Endothelial cell of umbilical vein (primary cell): ENCODE data around the gene MS4A6E. TPM values are rescaled to one million over a fixed set of nuclear protein-coding genes. Genes with fewer than 3 reads are reported as not detected.

Experiments
- BruUV-seq: library from RNA; stranded (reverse); fragments of 400-500 nt; replicated peaks from 2 replicates; lab custom pipeline; 2021; lab: Mats Ljungman, UMichigan
- CTCF ChIA-PET: fragments of 300-600, 350-600 bp; sonication (Branson Sonifier 250); formaldehyde crosslinking; loops from one replicate; lab custom pipeline; 2021; ENCODE audit warnings: antibody characterized with exemption, inconsistent platforms; lab: Charles Lee
- POLR2A ChIA-PET: fragments of 300-600, 350-600 bp; sonication (Branson Sonifier 250); formaldehyde crosslinking; loops from one replicate; lab custom pipeline; 2021; ENCODE audit warnings: antibody characterized with exemption, inconsistent platforms; lab: Charles Lee
- DNase-seq: peaks from one replicate; pipeline ENCODE4 v3.0.0-alpha.2; 2011; ENCODE audit warnings: low read depth, low spot score
- FAIRE-seq: peaks from 2 replicates; lab custom pipeline; 2011; peaks lifted over from hg19 to GRCh38; lab: Jason Lieb, UNC
- H2AFZ ChIP-seq: 2 replicates; pipeline ENCODE4 v1.6.0; 2012; ENCODE audit warnings: low read depth, low read length, control low read depth, inconsistent platforms
- H3K27ac ChIP-seq: 2 replicates; pipeline ENCODE4 v1.5.1; 2011; ENCODE audit warnings: low read depth, mild to moderate bottlenecking, control low read depth, low read length, moderate library complexity; ENCODE audit not compliant: insufficient read depth
- H3K27me3 ChIP-seq, 2 experiments: 2 replicates each; pipeline versions ENCODE4 v1.6.0 to v1.6.1; 2011; ENCODE audit warnings: low read length in 2 of 2, mixed read lengths in 1 of 2; ENCODE audit not compliant: control insufficient read depth in 2 of 2, insufficient read depth in 2 of 2
- H3K36me3 ChIP-seq, 2 experiments: 2 replicates in 1 of 2; 3 replicates in 1 of 2; pipeline ENCODE4 v1.5.1; 2011; ENCODE audit warnings: low read length in 2 of 2, mild to moderate bottlenecking in 1 of 2, moderate library complexity in 1 of 2; ENCODE audit not compliant: control insufficient read depth in 2 of 2, insufficient read depth in 2 of 2; ENCODE audit errors: extremely low read depth in 1 of 2
- H3K4me1 ChIP-seq: 3 replicates; pipeline ENCODE4 v1.5.1; 2011; ENCODE audit warnings: mild to moderate bottlenecking, low read length; ENCODE audit not compliant: control insufficient read depth, insufficient read depth; ENCODE audit errors: extremely low read depth
- H3K4me2 ChIP-seq: 2 replicates; pipeline ENCODE4 v1.6.1; 2011; ENCODE audit warnings: low read length, control low read depth, mixed read lengths; ENCODE audit not compliant: insufficient read depth
- H3K4me3 ChIP-seq, 3 experiments: fragments of 200-600 bp in 1 of 3; sonication (generic), shearing (Covaris generic) in 1 of 3; replicated peaks in 1 of 3; 2 replicates each; pipeline ENCODE4 v1.5.1; 2011 to 2016; ENCODE audit warnings: control low read depth in 3 of 3, low read length in 3 of 3, mild to moderate bottlenecking in 2 of 3, inconsistent platforms in 1 of 3, low read depth in 1 of 3, moderate library complexity in 1 of 3; ENCODE audit not compliant: insufficient read depth in 1 of 3
- H3K79me2 ChIP-seq: 2 replicates; pipeline ENCODE4 v1.6.0; 2012; ENCODE audit warnings: low read length, inconsistent platforms; ENCODE audit not compliant: control insufficient read depth, insufficient read depth
- H3K9ac ChIP-seq: replicated peaks from 2 replicates; pipeline ENCODE3; 2011; ENCODE audit warnings: low read length, control low read depth; ENCODE audit not compliant: insufficient read depth; ENCODE audit errors: extremely low read depth
- H3K9me1 ChIP-seq: replicated peaks from 3 replicates; pipeline ENCODE4 v1.6.0; 2011; ENCODE audit warnings: mild to moderate bottlenecking, low read length; ENCODE audit not compliant: control insufficient read depth, insufficient read depth; ENCODE audit errors: extremely low read depth
- H3K9me3 ChIP-seq: replicated peaks from 2 replicates; pipeline ENCODE4 v1.5.1; 2012; ENCODE audit warnings: low read length, inconsistent platforms; ENCODE audit not compliant: control insufficient read depth, insufficient read depth
- H4K20me1 ChIP-seq: replicated peaks from 2 replicates; pipeline ENCODE3; 2011; ENCODE audit warnings: mild to moderate bottlenecking, low read length; ENCODE audit not compliant: control insufficient read depth, insufficient read depth; ENCODE audit errors: extremely low read depth
- CTCF ChIP-seq, 2 donors: IDR thresholded peaks; 1 replicate in 1 of 2; 2 replicates in 1 of 2; pipeline ENCODE4 v1.5.1; 2011; ENCODE audit warnings: low read length in 2 of 2, mild to moderate bottlenecking in 2 of 2, moderate library complexity in 2 of 2, control low read depth in 1 of 2, inconsistent platforms in 1 of 2, low read depth in 1 of 2; ENCODE audit not compliant: insufficient read depth in 1 of 2; ENCODE audit errors: extremely low read depth in 1 of 2
- JUN ChIP-seq: IDR thresholded peaks from 2 replicates; pipeline ENCODE4 v1.6.1; 2011; ENCODE audit warnings: borderline replicate concordance, low read depth; ENCODE audit not compliant: insufficient read length, insufficient read depth
- MYC ChIP-seq: IDR thresholded peaks from one replicate; pipeline ENCODE4 v1.6.1; 2011; ENCODE audit warnings: mild to moderate bottlenecking, low read depth, low read length
- POLR2A ChIP-seq: IDR thresholded peaks from 2 replicates; pipeline ENCODE4 v1.6.1; 2012; ENCODE audit warnings: low read depth, mild to moderate bottlenecking, control low read depth, low read length
- POLR2AphosphoS5 ChIP-seq: IDR thresholded peaks from 2 replicates; pipeline ENCODE4 v1.6.1; 2012; ENCODE audit warnings: low read depth, mild to moderate bottlenecking, control low read depth, low read length, moderate library complexity; ENCODE audit not compliant: insufficient read depth
- dilution Hi-C: fragments of 300-500 bp; cut with MboI; formaldehyde crosslinking; loops from one replicate; pipeline ENCODE4 v1.15.0; 2019; ENCODE audit warnings: low sequenced_read_pairs; ENCODE audit not compliant: extremely low pct_ligation_motif_present
- intact Hi-C: fragments of 100-400 bp; cut with micrococcal nuclease; formaldehyde crosslinking; loops from one replicate; pipeline ENCODE4 v1.10.0; 2022
- polyA plus RNA-seq, 4 experiments: library from polyadenylated mRNA; depleted of rRNA in 3 of 4; stranded (reverse) in 3 of 4; unstranded in 1 of 4; fragments of >200 nt; gene quantifications; 2 replicates each; pipeline versions ENCODE4 v1.2.1 to v1.2.3, GENCODE V29; 2011 to 2012; ENCODE audit warnings: missing spikeins in 1 of 4
- total RNA-seq: library from RNA; stranded (reverse); gene quantifications from 2 replicates; pipeline ENCODE4 v1.2.3, GENCODE V29; 2021

Gene MS4A6E
- total and polyA plus RNA-seq, 2 donors (not counting 3 experiments of a cell fraction or from before 2014, with no cell fraction given) = not detected

- ChIA-PET POLR2A (no interaction called here), CTCF (interaction anchor here (2.0 kb wide), 1 partner anchor 15 kb away, joined by 6 read pairs; no protein-coding TSS in a partner anchor)
- intact Hi-C loops = no loop called here
- no peak within 1 kb of the TSS for H3K9ac ChIP-seq
- H3K36me3 ChIP-seq = no peaks in the 10 kb centered on the region
- no peaks in the 10 kb centered on the region for H3K9me3 ChIP-seq
- no peak for TF ChIP-seq CTCF (IDR thresholded peaks at IDR 0.05; ENCODE audit: extremely low read depth in 1 of 2, insufficient read depth in 1 of 2, low read depth in 1 of 2, low read length in 2 of 2)
- TF ChIP-seq JUN = no peak
- TF ChIP-seq POLR2A = no peak
- H4K20me1 ChIP-seq = no peaks in the 10 kb centered on the region
- FAIRE-seq (no peak), DNase-seq (no peak)
- H3K9me1 ChIP-seq = no peaks in the 10 kb centered on the region
- H3K27me3 ChIP-seq = no peaks in the 10 kb centered on the region
- no peaks in the 10 kb centered on the region for H3K79me2 ChIP-seq
- no peaks in the 10 kb centered on the region for H3K4me1 ChIP-seq
- dilution Hi-C loops = no loop called here
- H3K27ac ChIP-seq = no peak within 1 kb of the TSS
- H3K4me2 ChIP-seq = no peak within 1 kb of the TSS
- BruUV-seq = no TSS peak
- H3K4me3 ChIP-seq = no peak within 1 kb of the TSS
- H2AFZ ChIP-seq = no peak within 1 kb of the TSS
These were observed 51.3 kb downstream of the MS4A6E start, which contains the start of gene MS4A7 for GRCh38 chr11:60378354-60378753. TSS of gene MS4A7 (plus strand) at chr11:60378532. CDS start at chr11:60383142, 4,610 bp downstream.

- Histone ChIP-seq H3K9me3 (no peaks in the 10 kb centered on the region), H3K36me3 (no peaks in the 10 kb centered on the region), H4K20me1 (no peaks in the 10 kb centered on the region), H3K27me3 (no peaks in the 10 kb centered on the region), H3K4me2 (no peak overlapping the region), H3K9me1 (no peaks in the 10 kb centered on the region), H3K27ac (no peak overlapping the region), H3K79me2 (no peaks in the 10 kb centered on the region), H2AFZ (no peak overlapping the region), H3K4me1 (no peaks in the 10 kb centered on the region), H3K9ac (no peak overlapping the region), H3K4me3 (no peak overlapping the region)
- BruUV-seq = no TSS peak
- ChIA-PET POLR2A (no interaction called here), CTCF (no interaction called here)
- DNase-seq (no peak), FAIRE-seq (no peak)
- intact Hi-C loops (no loop called here), dilution Hi-C loops (no loop called here)
- TF ChIP-seq MYC (no peak), POLR2AphosphoS5 (no peak)
These were observed 62.3 kb downstream of the MS4A6E start for GRCh38 chr11:60389279-60389910.
